H9 (cell line): ENCODE results near the gene SLC22A13. TPM values are rescaled to one million over a fixed set of nuclear protein-coding genes. Genes with fewer than 3 reads are reported as not detected.
A peak's percentile ranks its signal among the peaks of the same experiment; 100 is the strongest.
"Not testable (repeated sequence)": the region's sequence is repeated elsewhere in the genome, so short reads cannot be mapped to it uniquely, and the experiment has no call there.

Experiments
- DNase-seq: peaks from one replicate; pipeline ENCODE4 v3.0.0-alpha.2; 2017
- H2AFZ ChIP-seq: one replicate; pipeline ENCODE4 v1.6.1; 2013; ENCODE audit warnings: mild to moderate bottlenecking, low read length, control low read depth, moderate library complexity
- H2AK5ac ChIP-seq: 2 replicates; pipeline ENCODE4 v1.6.1; 2013; ENCODE audit warnings: low read length, control low read depth, mixed read lengths; ENCODE audit not compliant: insufficient read length
- H2BK120ac ChIP-seq: one replicate; pipeline ENCODE4 v1.6.1; 2013; ENCODE audit warnings: low read depth, mild to moderate bottlenecking, low read length, control low read depth, inconsistent platforms; ENCODE audit not compliant: poor library complexity, severe bottlenecking
- H2BK12ac ChIP-seq: 2 replicates; pipeline ENCODE4 v1.6.1; 2013; ENCODE audit warnings: low read length, control low read depth, mixed read lengths, low read depth; ENCODE audit not compliant: insufficient read length
- H2BK15ac ChIP-seq: 2 replicates; pipeline ENCODE4 v1.6.1; 2013; ENCODE audit warnings: low read depth, low read length, control low read depth
- H2BK20ac ChIP-seq: one replicate; pipeline ENCODE4 v1.6.1; 2013; ENCODE audit warnings: low read depth, mild to moderate bottlenecking, low read length, control low read depth, inconsistent platforms; ENCODE audit not compliant: poor library complexity, severe bottlenecking
- H2BK5ac ChIP-seq: 2 replicates; pipeline ENCODE4 v1.6.1; 2013; ENCODE audit warnings: low read length, control low read depth, mixed read lengths; ENCODE audit not compliant: insufficient read length
- H3K14ac ChIP-seq: 2 replicates; pipeline ENCODE4 v1.6.1; 2013; ENCODE audit warnings: low read length, control low read depth; ENCODE audit not compliant: insufficient read depth
- H3K18ac ChIP-seq: 2 replicates; pipeline ENCODE4 v1.6.1; 2013; ENCODE audit warnings: low read depth, mild to moderate bottlenecking, mixed read lengths, low read length, control low read depth; ENCODE audit not compliant: insufficient read length
- H3K23ac ChIP-seq: 2 replicates; pipeline ENCODE4 v1.6.1; 2013; ENCODE audit warnings: low read length, control low read depth, mixed read lengths, low read depth; ENCODE audit not compliant: insufficient read length
- H3K23me2 ChIP-seq: 2 replicates; pipeline ENCODE4 v1.6.1; 2013; ENCODE audit warnings: low read depth, mild to moderate bottlenecking, mixed read lengths, low read length, control low read depth; ENCODE audit not compliant: insufficient read length, poor library complexity, severe bottlenecking
- H3K27ac ChIP-seq: 2 replicates; pipeline ENCODE4 v1.5.1; 2013; ENCODE audit warnings: low read length, control low read depth, mixed read lengths, low read depth; ENCODE audit not compliant: insufficient read length
- H3K27me3 ChIP-seq: 2 replicates; pipeline ENCODE4 v1.6.1; 2013; ENCODE audit warnings: low read length, control low read depth, inconsistent platforms; ENCODE audit not compliant: insufficient read depth
- H3K4ac ChIP-seq: 2 replicates; pipeline ENCODE4 v1.6.1; 2013; ENCODE audit warnings: low read depth, mild to moderate bottlenecking, control low read depth, inconsistent platforms, low read length, moderate library complexity
- H3K4me1 ChIP-seq: 2 replicates; pipeline ENCODE4 v1.6.1; 2013; ENCODE audit warnings: low read length, control low read depth, inconsistent platforms; ENCODE audit not compliant: insufficient read depth
- H3K4me2 ChIP-seq: 2 replicates; pipeline ENCODE4 v1.6.1; 2013; ENCODE audit warnings: low read length, control low read depth, mixed read lengths; ENCODE audit not compliant: insufficient read length, insufficient read depth
- H3K56ac ChIP-seq: 2 replicates; pipeline ENCODE4 v1.6.1; 2013; ENCODE audit warnings: low read depth, mild to moderate bottlenecking, mixed read lengths, low read length, control low read depth; ENCODE audit not compliant: insufficient read length
- H3K79me1 ChIP-seq: 2 replicates; pipeline ENCODE4 v1.6.1; 2013; ENCODE audit warnings: low read depth, mild to moderate bottlenecking, moderate library complexity, low read length, control low read depth, inconsistent platforms; ENCODE audit not compliant: insufficient read depth, poor library complexity, severe bottlenecking
- H3K79me2 ChIP-seq: 2 replicates; pipeline ENCODE4 v1.6.1; 2013; ENCODE audit warnings: low read length, control low read depth, inconsistent platforms; ENCODE audit not compliant: insufficient read depth
- H3K9ac ChIP-seq: 2 replicates; pipeline ENCODE4 v1.6.1; 2013; ENCODE audit warnings: low read length, control low read depth, mixed read lengths; ENCODE audit not compliant: insufficient read length; ENCODE audit errors: extremely low read depth
- H3K9me3 ChIP-seq: one replicate; pipeline ENCODE4 v1.6.1; 2013; ENCODE audit warnings: low read depth, low read length, inconsistent platforms; ENCODE audit not compliant: control insufficient read depth
- H3T11ph ChIP-seq: one replicate; pipeline ENCODE4 v1.6.1; 2013; ENCODE audit warnings: mild to moderate bottlenecking, low read length, control low read depth, inconsistent platforms
- H4K20me1 ChIP-seq: one replicate; pipeline ENCODE4 v1.6.1; 2013; ENCODE audit not compliant: control insufficient read depth, insufficient read length, insufficient read depth
- H4K5ac ChIP-seq: 2 replicates; pipeline ENCODE4 v1.6.1; 2013; ENCODE audit warnings: low read depth, mild to moderate bottlenecking, mixed read lengths, low read length, control low read depth; ENCODE audit not compliant: insufficient read length
- H4K8ac ChIP-seq: replicated peaks from 2 replicates; pipeline ENCODE4 v1.6.1; 2013; ENCODE audit warnings: low read length, control low read depth, mixed read lengths, low read depth; ENCODE audit not compliant: insufficient read length
- H4K91ac ChIP-seq: 2 replicates; pipeline ENCODE4 v1.6.1; 2013; ENCODE audit warnings: low read depth, mild to moderate bottlenecking, moderate library complexity, mixed read lengths, low read length, control low read depth; ENCODE audit not compliant: insufficient read length
- H3K27ac Mint-ChIP-seq, 3 experiments: 2 replicates in 2 of 3; 3 replicates in 1 of 3; pipeline ENCODE4 v1.8.0; 2020 to 2021; ENCODE audit warnings: mixed read lengths in 3 of 3, mild to moderate bottlenecking in 1 of 3, moderate library complexity in 1 of 3
- H3K27me3 Mint-ChIP-seq: 2 replicates; pipeline ENCODE4 v1.8.0; 2021; ENCODE audit warnings: low read depth, mild to moderate bottlenecking, moderate library complexity, mixed read lengths
- H3K36me3 Mint-ChIP-seq, 3 experiments: 2 replicates in 2 of 3; 3 replicates in 1 of 3; pipeline ENCODE4 v1.8.0; 2020 to 2021; ENCODE audit warnings: low read depth in 3 of 3, mixed read lengths in 3 of 3; ENCODE audit not compliant: insufficient read depth in 1 of 3
- H3K4me1 Mint-ChIP-seq, 2 experiments: 2 replicates each; pipeline ENCODE4 v1.8.0; 2020; ENCODE audit warnings: mixed read lengths in 2 of 2
- H3K4me3 Mint-ChIP-seq, 2 experiments: 2 replicates in 1 of 2; 3 replicates in 1 of 2; pipeline ENCODE4 v1.8.0; 2020 to 2021; ENCODE audit warnings: mild to moderate bottlenecking in 2 of 2, mixed read lengths in 2 of 2, moderate library complexity in 1 of 2
- H3K9me3 Mint-ChIP-seq, 2 experiments: 2 replicates in 1 of 2; 3 replicates in 1 of 2; pipeline ENCODE4 v1.8.0; 2020; ENCODE audit warnings: mild to moderate bottlenecking in 2 of 2, mixed read lengths in 2 of 2, moderate library complexity in 1 of 2
- CTCF ChIP-seq: fragments of 200-600 bp; sonication (generic); conservative IDR thresholded peaks from 3 replicates; pipeline ENCODE4 v1.8.0; 2021; ENCODE audit warnings: antibody characterized with exemption, mild to moderate bottlenecking
- WGBS: extraction: QIAGEN DNeasy Blood & Tissue Kit; methylation state at CpG from one replicate; pipeline ENCODE4 v1.1.7; 2013; ENCODE audit warnings: missing lambda C conversion rate, low lambda C conversion rate, mixed read lengths; ENCODE audit not compliant: insufficient read length; ENCODE audit errors: extremely low coverage; 5-methylcytosine and 5-hydroxymethylcytosine counted together
- total RNA-seq: library from RNA; stranded (reverse); gene quantifications from 2 replicates; pipeline ENCODE4 v1.2.1, GENCODE V29; 2021

The SLC22A13 gene
- total RNA-seq, 1 experiment from 2014 or later, result not detected

GRCh38 chr3:38318766-38319671, 53.4 kb downstream of the SLC22A13 start:
- Histone ChIP-seq H3K4me1 (no peaks in the 10 kb centered on the region), H2AFZ (no peak overlapping the region), H3K27ac (no peak overlapping the region), H2BK120ac (no peak overlapping the region), H4K8ac (no peak overlapping the region), H3K9me3 (no peaks in the 10 kb centered on the region), H2BK15ac (no peak overlapping the region), H3K23me2 (no peaks in the 10 kb centered on the region), H2BK5ac (no peak overlapping the region), H3K18ac (no peak overlapping the region), H3K56ac (no peak overlapping the region), H3K9ac (no peak overlapping the region), H4K20me1 (no peaks in the 10 kb centered on the region), H3K14ac (no peak overlapping the region), H3K79me2 (no peaks in the 10 kb centered on the region), H3K4me2 (no peak overlapping the region), H4K91ac (no peak overlapping the region), H3T11ph (no peak overlapping the region), H4K5ac (no peak overlapping the region), H3K23ac (no peak overlapping the region), H2AK5ac (no peak overlapping the region), H2BK12ac (no peak overlapping the region), H3K27me3 (no peaks in the 10 kb centered on the region), H3K4ac (no peak overlapping the region), H3K79me1 (no peaks in the 10 kb centered on the region), H2BK20ac (no peak overlapping the region)
- peaks cover 3% of the 10 kb centered on the region; the same call in 1 of the 2 replicates for H3K27me3 Mint-ChIP-seq
- WGBS, result no CpG with 5 or more reads among the region's 8 CpGs
- peak overlapping the region in 1 of 3 experiments; percentile 48; a peak in 1 of 7 replicates for H3K27ac Mint-ChIP-seq
- peaks cover 0 to 2% of the 10 kb centered on the region in 2 experiments; a peak in 3 of 5 replicates for H3K9me3 Mint-ChIP-seq
- DNase-seq, result no peak
- no peaks in the 10 kb centered on the region for H3K36me3 Mint-ChIP-seq
- peaks cover 0 to 10% of the 10 kb centered on the region in 2 experiments; a peak in 3 of 4 replicates for H3K4me1 Mint-ChIP-seq
- no peak overlapping the region for H3K4me3 Mint-ChIP-seq
- no peak for TF ChIP-seq CTCF

GRCh38 chr3:38320638-38321037, 55.0 kb downstream of the SLC22A13 start:
- H2BK12ac ChIP-seq, DNase-seq, H3K27ac ChIP-seq, H4K8ac ChIP-seq, H3K23ac ChIP-seq, H3K23me2 ChIP-seq, H3K36me3 Mint-ChIP-seq, H2BK120ac ChIP-seq, H3K4me2 ChIP-seq, H2AK5ac ChIP-seq, H3K79me1 ChIP-seq, H3K9ac ChIP-seq, H2BK5ac ChIP-seq, H4K20me1 ChIP-seq, H3K18ac ChIP-seq, H3K27ac Mint-ChIP-seq, H4K91ac ChIP-seq, H3K4me1 ChIP-seq, H3K56ac ChIP-seq, H2AFZ ChIP-seq, H3K27me3 Mint-ChIP-seq, H3K4me1 Mint-ChIP-seq, H3K27me3 ChIP-seq, H4K5ac ChIP-seq, H3T11ph ChIP-seq, H3K4ac ChIP-seq, H3K9me3 Mint-ChIP-seq, H3K79me2 ChIP-seq, H3K9me3 ChIP-seq, H3K14ac ChIP-seq, H2BK20ac ChIP-seq, H2BK15ac ChIP-seq, H3K4me3 Mint-ChIP-seq: not testable (repeated sequence)
- WGBS, result no CpG with 5 or more reads among the region's 4 CpGs
